Type B pancreatic cell (in vitro differentiated cells): ENCODE data around the gene TMEM182. TPM values are rescaled to one million over a fixed set of nuclear protein-coding genes. Genes with fewer than 3 reads are reported as not detected.

Source experiments
- DNase-seq: peaks from one replicate; pipeline ENCODE4 v3.0.0; 2021; ENCODE audit warnings: mixed read lengths; ENCODE audit not compliant: unreplicated experiment; ENCODE audit errors: extremely low spot score
- H3K27ac Mint-ChIP-seq: 2 replicates; pipeline ENCODE4 v1.8.0; 2021; ENCODE audit warnings: mild to moderate bottlenecking, mixed read lengths
- H3K27me3 Mint-ChIP-seq: 2 replicates; pipeline ENCODE4 v1.8.0; 2021; ENCODE audit warnings: mixed read lengths
- H3K36me3 Mint-ChIP-seq: 2 replicates; pipeline ENCODE4 v1.8.0; 2021; ENCODE audit warnings: mixed read lengths
- H3K4me1 Mint-ChIP-seq: one replicate; pipeline ENCODE4 v1.8.0; 2021; ENCODE audit warnings: mixed read lengths; ENCODE audit not compliant: unreplicated experiment
- H3K4me3 Mint-ChIP-seq: 2 replicates; pipeline ENCODE4 v1.8.0; 2021; ENCODE audit warnings: mild to moderate bottlenecking, mixed read lengths
- H3K9me3 Mint-ChIP-seq: 2 replicates; pipeline ENCODE4 v1.8.0; 2021; ENCODE audit warnings: mixed read lengths
- total RNA-seq: library from RNA; stranded (reverse); gene quantifications from 2 replicates; pipeline ENCODE4 v1.2.1, GENCODE V29; 2021; ENCODE audit warnings: low replicate concordance
- TF ChIP-seq, protein P1 (sequence below): fragments of 200-600 bp; sonication (generic); conservative IDR thresholded peaks from 2 replicates; pipeline ENCODE4 v1.5.0; 2021; ENCODE audit warnings: antibody characterized with exemption, mild to moderate bottlenecking

The TMEM182 gene
- total RNA-seq, 1 donor from 2014 or later: 5.8 TPM

DNA sequence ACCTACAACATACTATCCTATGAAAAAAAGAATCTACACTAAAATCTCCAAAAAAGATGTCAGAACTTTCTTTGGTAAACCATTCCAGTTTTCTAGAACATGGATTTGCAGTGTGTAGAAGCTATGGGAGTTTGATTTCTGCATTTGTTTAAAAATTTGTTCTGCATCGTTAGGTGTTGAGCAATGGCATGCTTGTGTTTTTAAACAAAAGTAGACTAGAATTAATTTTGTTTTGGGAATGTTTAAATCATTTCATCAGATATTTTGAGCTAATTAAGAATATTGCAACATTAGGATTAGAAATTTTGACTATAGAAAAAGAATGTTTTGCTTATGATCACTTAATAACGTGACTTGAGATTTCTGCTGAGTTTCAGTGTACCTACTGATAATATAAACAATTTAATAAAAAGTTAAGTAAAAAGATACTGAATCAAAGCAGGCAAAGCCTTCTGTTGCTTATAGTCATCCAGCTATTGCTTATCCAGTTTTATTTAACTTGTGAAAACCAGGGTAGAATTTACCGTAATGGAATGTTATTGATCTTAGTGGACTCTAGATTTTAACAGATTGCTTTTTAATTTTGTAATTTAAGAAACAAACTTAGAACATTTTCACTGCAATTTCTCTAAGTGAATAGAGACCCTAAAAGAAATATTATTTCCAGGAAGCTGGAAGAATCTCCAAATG is 7.2 kb upstream of the TMEM182 start:
- TF ChIP-seq, protein P1, sequence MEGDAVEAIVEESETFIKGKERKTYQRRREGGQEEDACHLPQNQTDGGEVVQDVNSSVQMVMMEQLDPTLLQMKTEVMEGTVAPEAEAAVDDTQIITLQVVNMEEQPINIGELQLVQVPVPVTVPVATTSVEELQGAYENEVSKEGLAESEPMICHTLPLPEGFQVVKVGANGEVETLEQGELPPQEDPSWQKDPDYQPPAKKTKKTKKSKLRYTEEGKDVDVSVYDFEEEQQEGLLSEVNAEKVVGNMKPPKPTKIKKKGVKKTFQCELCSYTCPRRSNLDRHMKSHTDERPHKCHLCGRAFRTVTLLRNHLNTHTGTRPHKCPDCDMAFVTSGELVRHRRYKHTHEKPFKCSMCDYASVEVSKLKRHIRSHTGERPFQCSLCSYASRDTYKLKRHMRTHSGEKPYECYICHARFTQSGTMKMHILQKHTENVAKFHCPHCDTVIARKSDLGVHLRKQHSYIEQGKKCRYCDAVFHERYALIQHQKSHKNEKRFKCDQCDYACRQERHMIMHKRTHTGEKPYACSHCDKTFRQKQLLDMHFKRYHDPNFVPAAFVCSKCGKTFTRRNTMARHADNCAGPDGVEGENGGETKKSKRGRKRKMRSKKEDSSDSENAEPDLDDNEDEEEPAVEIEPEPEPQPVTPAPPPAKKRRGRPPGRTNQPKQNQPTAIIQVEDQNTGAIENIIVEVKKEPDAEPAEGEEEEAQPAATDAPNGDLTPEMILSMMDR: no peak
- H3K9me3 Mint-ChIP-seq: no peaks in the 10 kb centered on the region
- no peaks in the 10 kb centered on the region for H3K4me1 Mint-ChIP-seq
- no peak for DNase-seq
- H3K4me3 Mint-ChIP-seq: no peak overlapping the region
- no peak overlapping the region for H3K27ac Mint-ChIP-seq
- no peaks in the 10 kb centered on the region for H3K36me3 Mint-ChIP-seq
- H3K27me3 Mint-ChIP-seq: no peaks in the 10 kb centered on the region

DNA sequence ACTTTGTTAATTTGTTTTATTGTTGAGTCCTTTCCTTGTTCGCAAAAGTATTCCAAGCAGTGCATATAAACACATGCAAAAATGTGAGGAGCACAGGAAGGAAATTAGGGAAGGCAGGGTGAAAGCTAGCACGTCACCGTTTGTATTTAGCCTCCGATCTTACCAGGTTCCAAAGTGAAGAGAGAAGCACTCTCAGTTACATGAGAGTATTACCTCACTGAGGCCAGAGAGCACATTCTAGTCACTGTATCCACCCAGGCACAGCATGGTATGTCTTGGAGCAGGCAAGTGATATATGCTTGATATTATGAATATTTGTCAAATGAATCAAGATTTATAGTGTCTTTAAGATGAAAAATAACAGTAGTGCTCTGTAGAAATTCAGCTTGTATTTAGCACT is 6.5 kb upstream of the TMEM182 start:
- no peaks in the 10 kb centered on the region for H3K9me3 Mint-ChIP-seq
- H3K4me3 Mint-ChIP-seq: no peak overlapping the region
- TF ChIP-seq, protein P1: no peak
- no peaks in the 10 kb centered on the region for H3K36me3 Mint-ChIP-seq
- no peak overlapping the region for H3K27ac Mint-ChIP-seq
- H3K27me3 Mint-ChIP-seq: no peaks in the 10 kb centered on the region
- no peak for DNase-seq
- no peaks in the 10 kb centered on the region for H3K4me1 Mint-ChIP-seq

DNA sequence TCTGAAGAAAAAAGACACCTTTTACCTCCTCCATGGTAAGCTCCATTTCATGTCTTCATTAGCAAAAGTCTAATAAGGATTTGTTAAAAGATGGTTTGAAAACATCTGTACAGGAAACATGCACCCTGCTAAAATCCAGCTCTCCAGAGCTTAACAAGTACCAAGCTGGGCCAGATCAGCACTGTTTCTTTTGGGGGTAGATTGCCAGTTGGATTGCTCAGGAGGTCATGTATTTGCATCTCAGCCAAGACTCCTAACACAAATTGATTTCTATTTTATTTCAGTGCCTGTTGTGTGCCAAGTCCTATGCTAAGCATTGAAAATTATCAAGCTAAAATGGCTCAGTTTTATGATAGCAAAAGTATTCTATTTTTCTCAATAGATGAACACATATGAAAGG is 3.4 kb upstream of the TMEM182 start:
- TF ChIP-seq, protein P1: no peak
- no peak for DNase-seq
- Mint-ChIP-seq H3K9me3 (no peaks in the 10 kb centered on the region), H3K36me3 (no peaks in the 10 kb centered on the region), H3K27me3 (no peaks in the 10 kb centered on the region), H3K4me1 (no peaks in the 10 kb centered on the region), H3K4me3 (no peak overlapping the region), H3K27ac (no peak overlapping the region)

DNA sequence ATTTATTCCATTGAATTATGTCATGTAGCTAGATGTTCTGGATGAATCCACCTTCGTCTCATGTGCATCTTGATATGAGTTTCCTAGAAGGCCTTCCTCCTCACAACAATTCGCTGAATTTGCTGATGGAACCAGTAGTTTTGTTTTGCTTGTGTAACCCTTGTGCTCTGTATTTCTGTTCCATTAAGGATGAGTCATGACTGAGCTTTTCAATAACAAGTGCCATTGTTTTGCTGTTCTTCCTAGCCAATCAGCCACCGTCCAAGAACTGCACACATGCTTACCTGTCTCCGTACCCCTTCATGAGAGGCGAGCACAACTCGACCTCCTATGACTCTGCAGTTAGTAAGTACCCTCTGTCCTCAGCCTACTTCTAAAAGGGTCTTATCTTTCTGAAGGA is 2.3 kb downstream of the TMEM182 start:
- no peaks in the 10 kb centered on the region for H3K27me3 Mint-ChIP-seq
- H3K4me1 Mint-ChIP-seq: no peaks in the 10 kb centered on the region
- no peak for DNase-seq
- no peak overlapping the region for H3K27ac Mint-ChIP-seq
- H3K36me3 Mint-ChIP-seq: peaks cover 8% of the 10 kb centered on the region
- no peaks in the 10 kb centered on the region for H3K9me3 Mint-ChIP-seq
- H3K4me3 Mint-ChIP-seq: no peak overlapping the region
- TF ChIP-seq, protein P1: no peak

DNA sequence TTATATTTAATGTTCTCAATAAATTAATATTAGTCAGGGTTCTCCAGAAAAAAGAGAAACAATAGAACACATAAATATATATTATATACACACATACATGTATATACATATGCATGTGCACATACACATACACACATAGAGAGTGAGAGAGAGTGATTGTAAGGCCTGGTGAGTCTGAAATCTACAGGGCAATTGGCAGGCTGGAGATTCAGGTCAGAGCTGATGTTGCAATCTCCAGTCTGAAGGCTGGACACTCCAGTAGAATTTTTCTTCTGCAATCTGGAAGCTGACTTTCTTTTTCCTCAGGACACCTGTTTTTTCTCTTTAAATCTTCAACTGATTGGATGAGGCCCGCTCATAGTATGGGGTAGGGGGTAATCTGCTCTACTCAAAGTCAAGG is 3.2 kb downstream of the TMEM182 start:
- Mint-ChIP-seq H3K4me1 (no peaks in the 10 kb centered on the region), H3K27ac (no peak overlapping the region), H3K9me3 (no peaks in the 10 kb centered on the region), H3K36me3 (peaks cover 14% of the 10 kb centered on the region), H3K4me3 (no peak overlapping the region), H3K27me3 (no peaks in the 10 kb centered on the region)
- DNase-seq: no peak
- TF ChIP-seq, protein P1: no peak

DNA sequence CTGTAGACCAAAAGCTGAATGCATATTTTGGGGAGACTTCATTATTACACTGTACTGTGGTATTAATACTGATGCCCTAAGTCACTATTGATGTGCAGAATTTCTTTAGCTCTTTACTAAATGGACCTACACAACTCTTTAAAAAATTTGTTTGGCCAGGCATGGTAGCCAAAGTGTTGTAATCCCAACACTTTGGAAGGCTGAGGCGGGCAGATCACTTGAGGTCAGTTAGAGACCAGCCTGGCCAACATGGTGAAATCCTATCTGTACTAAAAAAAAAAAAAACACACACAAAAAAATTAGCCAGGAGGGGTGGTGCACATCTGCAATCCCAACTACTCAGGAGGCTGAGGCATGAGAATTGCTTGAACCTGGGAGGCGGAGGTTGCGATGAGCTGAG is 6.4 kb downstream of the TMEM182 start:
- H3K27ac Mint-ChIP-seq: no peak overlapping the region

More for the DNA sequence above, 6.4 kb downstream of the TMEM182 start:
- Mint-ChIP-seq H3K27me3 (no peaks in the 10 kb centered on the region), H3K9me3 (no peaks in the 10 kb centered on the region), H3K36me3 (peaks cover 23% of the 10 kb centered on the region), H3K4me3 (no peak overlapping the region), H3K4me1 (peaks cover 3% of the 10 kb centered on the region)
- TF ChIP-seq, protein P1: no peak
- no peak for DNase-seq
